ENCODE results near the gene FOXO6. TPM values are rescaled to one million over a fixed set of nuclear protein-coding genes. Genes with fewer than 3 reads are reported as not detected.
A peak's percentile ranks its signal among the peaks of the same experiment; 100 is the strongest.

Gene FOXO6
- total RNA-seq, 1 experiment from 2014 or later, result 5.4 TPM

- no peak for DNase-seq (ENCODE audit: low spot score)
- ChIA-PET POLR2A (no interaction called here), CTCF (interaction anchor here (0.7 to 1.5 kb wide), 5 partner anchors 10 to 113 kb away, joined by 3 to 6 read pairs (median 3); no protein-coding TSS in a partner anchor)
- no peaks in the 10 kb centered on the region for H3K36me3 Mint-ChIP-seq
- peaks cover 9% of the 10 kb centered on the region for H3K4me1 Mint-ChIP-seq
- H3K9me3 Mint-ChIP-seq, result no peaks in the 10 kb centered on the region
- H3K27me3 Mint-ChIP-seq (ENCODE audit: low read depth), result no peaks in the 10 kb centered on the region
- H3K27ac Mint-ChIP-seq, result no peak overlapping the region
- ATAC-seq, result no peak
- TF ChIP-seq NR1H2 (CRISPR knock-in tag; IDR thresholded peaks at IDR 0.05) (no peak), JUN (CRISPR knock-in tag; IDR thresholded peaks at IDR 0.05) (no peak), ATF6 (CRISPR knock-in tag; IDR thresholded peaks at IDR 0.05) (no peak), ZNF281 (CRISPR knock-in tag; IDR thresholded peaks at IDR 0.05) (no peak), CREB1 (CRISPR knock-in tag; IDR thresholded peaks at IDR 0.05) (no peak), NR3C1 (CRISPR knock-in tag; conservative IDR thresholded peaks at IDR 0.05; ENCODE audit: low read depth) (no peak), ZNF263 (CRISPR knock-in tag; IDR thresholded peaks at IDR 0.05; ENCODE audit: low read depth) (no peak), HMGA2 (CRISPR knock-in tag; IDR thresholded peaks at IDR 0.05) (no peak), IRF1 (CRISPR knock-in tag; IDR thresholded peaks at IDR 0.05) (no peak), ZBTB21 (CRISPR knock-in tag; IDR thresholded peaks at IDR 0.05; ENCODE audit: borderline replicate concordance) (no peak), PRRX2 (CRISPR knock-in tag; IDR thresholded peaks at IDR 0.05) (no peak), GABPB1 (CRISPR knock-in tag; IDR thresholded peaks at IDR 0.05) (no peak), ZNF219 (CRISPR knock-in tag; IDR thresholded peaks at IDR 0.05; ENCODE audit: borderline replicate concordance) (no peak), PREB (CRISPR knock-in tag; IDR thresholded peaks at IDR 0.05; ENCODE audit: borderline replicate concordance) (no peak)
- no peak overlapping the region for H3K4me3 Mint-ChIP-seq
These were observed 66.9 kb downstream of the FOXO6 start for GRCh38 chr1:41427916-41428737.

- Mint-ChIP-seq H3K27me3 (ENCODE audit: low read depth) (no peaks in the 10 kb centered on the region), H3K27ac (peak overlapping the region; percentile 51; the same call in 1 of the 2 replicates), H3K4me3 (no peak overlapping the region), H3K9me3 (no peaks in the 10 kb centered on the region), H3K4me1 (peaks cover 10% of the 10 kb centered on the region; the same call in 1 of the 2 replicates), H3K36me3 (no peaks in the 10 kb centered on the region)
- ATAC-seq (no peak), DNase-seq (ENCODE audit: low spot score) (no peak)
- ChIA-PET CTCF (interaction anchor here (0.7 to 2.3 kb wide), 3 partner anchors 98 to 106 kb away, joined by 3 to 8 read pairs (median 6); no protein-coding TSS in a partner anchor), POLR2A (no interaction called here)
- TF ChIP-seq CDX4 (CRISPR knock-in tag; IDR thresholded peaks at IDR 0.05; ENCODE audit: borderline replicate concordance) (no peak), ZNF317 (CRISPR knock-in tag; IDR thresholded peaks at IDR 0.05; ENCODE audit: borderline replicate concordance, low read depth) (no peak), MXD4 (CRISPR knock-in tag; IDR thresholded peaks at IDR 0.05; ENCODE audit: borderline replicate concordance) (no peak), ZNF671 (CRISPR knock-in tag; IDR thresholded peaks at IDR 0.05) (no peak), MLX (CRISPR knock-in tag; IDR thresholded peaks at IDR 0.05) (no peak), AFF4 (CRISPR knock-in tag; IDR thresholded peaks at IDR 0.05; ENCODE audit: borderline replicate concordance) (no peak)
These were observed 67.8 kb downstream of the FOXO6 start for GRCh38 chr1:41428738-41429640.
